HuH-7.5 (cell line): Measurements from ENCODE around the gene NRCAM.

ENCODE experiments used
- DNase-seq: peaks from one replicate; pipeline ENCODE4 v3.0.0; 2011; ENCODE audit warnings: low spot score

NRCAM gene

GRCh38 chr7:108129018-108129965 lies 326.9 kb downstream of the NRCAM start:
- no peak for DNase-seq

- DNase-seq, result no peak
Measured at GRCh38 chr7:108128514-108128913, 327.7 kb downstream of the NRCAM start.

GRCh38 chr7:108127461-108127860 lies 328.8 kb downstream of the NRCAM start:
- no peak for DNase-seq

DNA sequence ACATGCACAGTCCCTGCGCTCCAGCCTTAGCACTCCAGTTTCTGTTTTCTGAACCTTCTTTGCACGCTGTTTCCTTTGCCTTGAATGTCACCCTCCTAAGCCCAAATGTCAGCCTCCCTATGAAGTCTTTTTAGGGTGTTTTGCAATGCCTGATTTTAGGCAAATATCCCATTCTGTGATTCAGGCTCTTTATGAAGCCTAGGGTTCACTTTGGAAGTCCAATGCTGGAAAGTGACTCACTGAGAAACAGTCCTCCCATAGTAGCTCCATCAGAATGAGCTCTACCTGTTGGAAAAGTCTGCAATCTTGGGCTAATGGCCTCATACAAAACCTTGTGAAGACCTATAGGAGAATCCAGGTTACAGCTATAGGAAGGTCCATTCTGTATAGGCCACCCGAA lies 331.4 kb downstream of the NRCAM start:
- no peak for DNase-seq

DNA sequence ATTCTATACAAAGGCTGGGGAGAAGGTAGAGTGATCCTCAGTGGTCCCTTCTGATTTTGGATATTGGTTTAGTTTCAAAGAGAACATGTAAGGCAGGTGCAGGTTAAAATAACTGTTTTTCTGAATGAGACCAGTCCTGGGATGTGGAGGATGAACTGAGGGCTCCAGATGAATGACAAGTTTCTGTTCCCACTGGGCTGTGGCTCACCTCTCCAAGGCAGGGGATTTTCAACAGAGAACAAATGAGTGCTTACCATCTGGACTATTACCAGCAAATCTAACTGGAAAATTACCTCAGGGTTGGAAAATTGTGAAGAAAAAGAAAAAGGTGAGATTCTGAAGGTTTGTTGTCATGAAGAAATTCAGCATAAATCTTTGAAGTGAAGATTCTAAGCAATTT lies 334.1 kb downstream of the NRCAM start:
- no peak for DNase-seq

GRCh38 chr7:108120933-108121332 lies 335.3 kb downstream of the NRCAM start:
- DNase-seq, result no peak

DNA sequence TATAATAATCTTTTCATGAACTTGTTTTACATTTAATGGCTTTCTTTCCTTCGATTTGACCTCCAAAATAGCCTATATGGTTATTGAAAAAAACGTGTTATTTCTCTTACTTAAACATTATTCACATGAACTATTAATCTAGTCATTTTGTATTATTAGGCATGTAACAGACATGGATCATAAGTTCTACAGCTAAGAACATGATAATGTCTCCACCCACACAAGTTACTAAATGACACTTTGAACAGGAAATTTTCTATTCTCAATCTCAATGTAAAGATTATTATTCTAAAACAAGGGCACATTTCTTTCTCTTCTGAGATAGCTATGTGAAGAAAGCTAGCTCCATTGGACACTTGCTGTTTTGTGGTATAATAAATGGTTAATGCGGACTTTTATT lies 336.0 kb downstream of the NRCAM start:
- DNase-seq, result no peak

- DNase-seq, result no peak
Measured at GRCh38 chr7:108118959-108119358, 337.3 kb downstream of the NRCAM start.

DNA sequence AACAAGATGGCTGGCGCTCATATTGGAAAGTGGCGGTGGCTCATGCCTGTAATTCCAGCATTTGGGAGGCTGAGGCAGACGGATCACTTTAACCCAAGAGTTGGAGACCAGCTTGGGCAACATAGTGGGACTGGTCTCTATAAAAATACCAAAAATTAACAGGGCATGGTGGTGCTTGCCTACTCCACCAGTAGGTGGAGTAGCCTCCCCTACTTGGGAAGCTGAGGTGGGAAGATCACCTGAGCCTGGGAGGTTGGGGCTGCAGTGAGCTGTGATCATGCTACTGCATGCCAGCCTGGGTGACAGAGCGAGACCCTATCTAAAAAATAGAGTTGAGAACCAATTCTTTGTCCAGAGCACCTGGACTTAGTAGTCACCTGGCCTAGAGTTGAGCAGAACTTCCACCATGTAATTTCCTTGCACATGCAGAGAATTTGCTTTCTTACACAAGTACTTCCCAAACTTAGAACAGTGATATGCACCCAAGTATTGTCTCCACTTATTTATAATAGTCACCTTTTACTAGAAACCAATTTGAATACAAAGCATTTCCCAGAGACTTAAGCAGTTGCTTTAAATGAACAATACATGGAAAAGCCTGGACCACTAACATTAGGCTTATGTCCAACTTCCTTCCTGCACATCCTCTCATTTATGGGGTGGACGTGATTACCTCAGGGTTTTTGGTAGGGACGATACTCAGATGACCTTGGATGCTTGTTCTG lies 342.0 kb downstream of the NRCAM start:
- no peak for DNase-seq

DNA sequence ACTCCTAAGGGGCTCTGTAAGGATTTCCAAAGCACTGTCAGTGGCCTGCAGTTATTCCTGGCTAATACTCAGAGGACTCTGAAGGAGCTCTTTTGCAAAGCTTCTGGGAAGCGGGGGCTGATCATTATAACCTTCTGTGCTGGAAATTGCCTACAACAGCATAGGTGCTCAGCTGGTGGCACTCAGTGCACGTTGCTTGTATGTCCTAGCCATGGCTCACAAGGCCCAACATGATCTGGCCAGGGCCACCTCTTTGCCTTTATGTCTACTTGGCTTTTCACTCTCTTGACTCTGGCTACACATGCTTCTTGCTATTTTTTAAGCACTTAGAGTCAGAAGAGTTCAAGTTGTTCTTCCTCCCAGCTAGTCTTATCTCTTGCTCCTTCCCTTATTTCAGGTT lies 343.6 kb downstream of the NRCAM start:
- DNase-seq, result no peak

DNA sequence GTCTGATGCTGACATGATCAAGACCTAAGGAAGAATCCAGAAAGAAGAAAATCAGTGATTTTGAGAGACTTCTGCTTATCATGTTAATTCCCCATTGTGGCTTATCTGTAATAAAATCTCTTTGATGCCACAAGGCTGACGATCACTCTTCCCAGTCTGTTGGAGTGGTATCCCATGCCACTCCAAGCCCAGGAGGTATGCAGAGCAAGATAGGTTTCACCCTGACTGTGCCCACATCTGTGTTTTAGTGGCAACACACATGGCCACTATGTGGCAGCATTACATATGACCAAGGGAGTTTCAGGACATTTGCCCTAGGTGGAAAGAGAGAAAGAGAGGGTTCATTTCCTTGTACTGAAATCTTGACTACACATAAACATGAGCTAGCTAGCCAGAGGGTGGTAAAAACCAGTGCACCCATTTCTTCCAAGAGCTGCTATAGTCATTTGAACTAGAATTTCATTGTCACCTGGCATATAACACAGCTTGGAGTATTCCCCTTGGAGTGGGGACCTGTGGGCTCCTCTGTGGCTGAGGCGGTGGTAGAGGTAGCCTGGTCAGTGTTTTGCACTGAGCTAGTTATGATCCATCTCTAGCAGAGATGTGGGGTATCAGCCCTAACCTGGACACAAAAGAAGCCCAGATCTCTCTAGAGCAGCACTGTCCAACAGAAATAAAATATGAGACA lies 346.9 kb downstream of the NRCAM start:
- no peak for DNase-seq

GRCh38 chr7:108108131-108108530 lies 348.1 kb downstream of the NRCAM start:
- DNase-seq, result no peak

DNA sequence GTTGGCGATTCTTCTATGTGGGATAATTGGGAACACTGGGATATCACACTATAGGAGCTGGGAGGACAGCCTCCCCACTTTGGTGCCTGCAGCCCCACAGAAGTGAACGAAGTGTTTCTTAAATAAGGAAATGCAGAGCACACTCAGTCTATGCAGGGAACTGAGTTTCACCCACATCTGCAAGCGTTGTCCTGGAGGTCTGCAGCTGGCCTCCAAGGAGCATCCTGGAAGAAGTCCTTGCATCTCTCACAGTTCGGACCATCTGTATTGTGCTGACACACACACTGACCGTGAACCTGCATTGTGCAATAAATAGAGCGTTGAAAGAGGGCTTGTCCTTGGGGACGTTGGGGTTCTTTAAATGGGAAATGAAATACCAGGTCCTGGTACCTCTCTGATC lies 351.9 kb downstream of the NRCAM start:
- DNase-seq, result no peak

DNA sequence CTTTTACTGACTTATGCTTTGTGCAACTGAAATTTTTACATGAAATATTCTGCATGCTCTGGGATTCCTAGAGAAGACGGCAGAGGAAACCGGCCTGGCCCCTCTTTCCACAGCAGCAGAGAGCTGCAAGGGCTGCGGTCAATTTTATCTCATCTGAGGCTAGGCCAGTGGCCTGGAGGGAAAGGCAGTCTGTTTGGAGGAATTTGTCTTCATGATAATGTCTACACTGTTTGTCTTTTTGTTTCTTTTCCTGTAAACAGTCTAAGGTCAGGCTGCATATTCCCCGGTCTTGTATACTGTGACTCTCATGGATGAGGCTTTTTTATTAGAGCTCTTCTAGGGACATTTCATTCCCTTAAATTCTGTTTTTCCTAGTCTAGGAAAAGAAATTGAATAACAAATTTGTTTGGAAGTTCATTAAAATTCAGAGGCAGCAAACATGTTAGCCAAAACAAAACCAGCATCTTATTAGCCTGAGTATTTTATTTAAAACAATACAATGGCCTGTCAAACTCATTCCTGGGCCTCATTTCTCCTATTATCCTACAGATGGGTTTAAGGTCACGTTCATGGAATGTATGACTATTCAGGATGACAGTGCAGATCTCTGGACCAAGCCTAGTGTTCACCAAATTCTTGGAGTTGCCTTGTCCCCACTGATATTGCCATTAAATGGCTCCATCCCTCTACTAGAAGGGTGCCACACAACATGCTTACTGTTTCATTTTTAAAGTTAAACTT lies 352.5 kb downstream of the NRCAM start:
- no peak for DNase-seq

GRCh38 chr7:108102671-108103312 lies 353.4 kb downstream of the NRCAM start:
- no peak for DNase-seq

- no peak for DNase-seq
Measured at GRCh38 chr7:108101759-108102158, 354.5 kb downstream of the NRCAM start.

GRCh38 chr7:108099713-108100112 lies 356.5 kb downstream of the NRCAM start:
- no peak for DNase-seq

- DNase-seq, result no peak
Measured at GRCh38 chr7:108097703-108098102, 358.5 kb downstream of the NRCAM start.
